Neural progenitor cell (in vitro differentiated cells): ENCODE measurements around the gene DBP.

Experiments used
- CTCF ChIP-seq: fragments of 200-600 bp; sonication (generic); IDR thresholded peaks from 2 replicates; pipeline ENCODE4 v1.5.1; 2017; ENCODE audit warnings: antibody characterized with exemption, mild to moderate bottlenecking
- EZH2 ChIP-seq: fragments of 200-600 bp; sonication (generic); IDR thresholded peaks from 2 replicates; pipeline ENCODE4 v1.6.1; 2017; ENCODE audit warnings: antibody characterized with exemption, mild to moderate bottlenecking, moderate library complexity

- TF ChIP-seq CTCF (no peak), EZH2 (no peak)
Measured at GRCh38 chr19:48654299-48655059, 17.3 kb upstream of the DBP start.
